ENCODE results near the gene DAAM2.
A peak's percentile ranks its signal among the peaks of the same experiment; 100 is the strongest.

The DAAM2 gene

DNA sequence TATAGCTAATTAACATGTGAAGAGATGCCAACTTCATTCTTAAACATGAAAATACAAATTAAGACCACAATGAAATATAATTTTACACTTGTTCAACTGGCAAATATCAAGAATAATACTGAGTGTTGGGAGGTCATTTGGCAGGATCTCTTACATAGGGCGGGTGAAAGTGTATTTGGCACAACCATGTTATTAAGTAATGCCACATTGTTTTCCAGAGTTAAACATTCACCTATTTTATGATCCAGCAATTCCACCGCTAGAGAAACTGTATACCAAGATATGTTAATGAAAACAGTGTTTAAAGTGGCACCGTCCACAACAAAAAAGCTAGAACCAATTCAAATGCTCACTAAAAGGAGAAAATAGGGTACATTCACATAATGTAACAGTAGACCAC, 128.0 kb downstream of the DAAM2 start:
- no peak overlapping the region for H3K9ac ChIP-seq (ENCODE audit: low read depth in 1 of 2, low read length in 2 of 2)
- H3K4me3 ChIP-seq (ENCODE audit: low read depth in 1 of 2, low read length in 2 of 2) = no peak overlapping the region
- H3K36me3 ChIP-seq (ENCODE audit: control insufficient read depth in 1 of 2, insufficient read depth in 2 of 2, low read length in 2 of 2) = peaks cover 7 to 39% of the 10 kb centered on the region in 2 donors
- H3K27ac ChIP-seq (ENCODE audit: low read depth, low read length) = no peak overlapping the region
- H3K27me3 ChIP-seq (ENCODE audit: control insufficient read depth in 1 of 2, insufficient read depth in 2 of 2, low read length in 2 of 2) = no peaks in the 10 kb centered on the region
- no peaks in the 10 kb centered on the region for H3K9me3 ChIP-seq (ENCODE audit: control insufficient read depth in 1 of 2, low read length in 2 of 2)
- peaks cover 40 to 47% of the 10 kb centered on the region in 2 donors for H3K4me1 ChIP-seq (ENCODE audit: control insufficient read depth in 1 of 2, insufficient read depth in 2 of 2, low read length in 2 of 2)

DNA sequence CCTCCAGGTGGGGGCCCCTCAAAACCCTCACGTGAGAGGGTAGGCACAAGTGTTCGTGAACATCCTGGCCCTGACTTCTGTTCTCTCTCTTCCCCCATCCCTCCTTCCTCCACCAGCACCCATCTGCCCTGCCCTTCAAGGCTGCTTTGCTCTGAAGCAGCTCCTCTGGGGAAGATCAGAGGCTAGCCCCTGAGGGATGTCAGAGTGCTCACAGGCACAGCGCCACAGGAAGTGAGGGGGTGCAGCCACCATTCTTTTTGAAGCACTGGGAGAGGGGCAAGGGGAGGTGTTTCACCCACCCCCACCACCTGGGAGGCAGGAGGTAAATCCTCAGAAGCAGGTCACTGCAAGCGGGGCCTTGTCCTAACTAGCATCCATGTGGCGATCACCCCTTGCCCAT, 130.6 kb downstream of the DAAM2 start:
- Histone ChIP-seq H3K27ac (ENCODE audit: low read depth, low read length) (no peak overlapping the region), H3K9me3 (ENCODE audit: control insufficient read depth in 1 of 2, low read length in 2 of 2) (no peaks in the 10 kb centered on the region), H3K9ac (ENCODE audit: low read depth in 1 of 2, low read length in 2 of 2) (no peak overlapping the region), H3K4me3 (ENCODE audit: low read depth in 1 of 2, low read length in 2 of 2) (no peak overlapping the region), H3K27me3 (ENCODE audit: control insufficient read depth in 1 of 2, insufficient read depth in 2 of 2, low read length in 2 of 2) (no peaks in the 10 kb centered on the region), H3K4me1 (ENCODE audit: control insufficient read depth in 1 of 2, insufficient read depth in 2 of 2, low read length in 2 of 2) (peaks cover 40 to 53% of the 10 kb centered on the region in 2 donors), H3K36me3 (ENCODE audit: control insufficient read depth in 1 of 2, insufficient read depth in 2 of 2, low read length in 2 of 2) (peaks cover 13 to 38% of the 10 kb centered on the region in 2 donors)

DNA sequence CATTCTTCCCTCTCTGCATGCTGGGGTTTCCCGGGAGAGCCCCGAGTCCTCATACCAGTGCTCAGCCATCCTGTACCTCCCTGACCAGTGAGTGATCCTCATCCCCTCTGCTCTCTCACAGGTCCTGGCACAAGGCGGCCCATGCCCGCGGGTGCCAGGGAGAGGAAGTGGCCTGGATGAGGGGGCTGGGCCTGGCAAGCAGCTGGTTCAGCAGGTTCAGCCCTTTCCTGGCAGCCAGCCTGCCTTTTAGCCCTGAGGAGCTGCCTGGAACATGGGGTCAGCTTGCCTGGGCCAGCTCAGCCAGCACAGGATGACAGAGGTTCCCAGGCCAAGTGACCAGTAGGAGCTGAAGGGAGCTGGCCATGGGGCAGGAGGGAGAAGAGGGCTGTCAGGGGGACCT, 131.2 kb downstream of the DAAM2 start:
- Histone ChIP-seq H3K27me3 (ENCODE audit: control insufficient read depth in 1 of 2, insufficient read depth in 2 of 2, low read length in 2 of 2) (no peaks in the 10 kb centered on the region), H3K27ac (ENCODE audit: low read depth, low read length) (no peak overlapping the region), H3K9me3 (ENCODE audit: control insufficient read depth in 1 of 2, low read length in 2 of 2) (no peaks in the 10 kb centered on the region), H3K9ac (ENCODE audit: low read depth in 1 of 2, low read length in 2 of 2) (no peak overlapping the region), H3K4me1 (ENCODE audit: control insufficient read depth in 1 of 2, insufficient read depth in 2 of 2, low read length in 2 of 2) (peaks cover 35 to 48% of the 10 kb centered on the region in 2 donors), H3K36me3 (ENCODE audit: control insufficient read depth in 1 of 2, insufficient read depth in 2 of 2, low read length in 2 of 2) (peaks cover 13 to 38% of the 10 kb centered on the region in 2 donors), H3K4me3 (ENCODE audit: low read depth in 1 of 2, low read length in 2 of 2) (peak overlapping the region in 1 of 2 donors; percentile 19)

DNA sequence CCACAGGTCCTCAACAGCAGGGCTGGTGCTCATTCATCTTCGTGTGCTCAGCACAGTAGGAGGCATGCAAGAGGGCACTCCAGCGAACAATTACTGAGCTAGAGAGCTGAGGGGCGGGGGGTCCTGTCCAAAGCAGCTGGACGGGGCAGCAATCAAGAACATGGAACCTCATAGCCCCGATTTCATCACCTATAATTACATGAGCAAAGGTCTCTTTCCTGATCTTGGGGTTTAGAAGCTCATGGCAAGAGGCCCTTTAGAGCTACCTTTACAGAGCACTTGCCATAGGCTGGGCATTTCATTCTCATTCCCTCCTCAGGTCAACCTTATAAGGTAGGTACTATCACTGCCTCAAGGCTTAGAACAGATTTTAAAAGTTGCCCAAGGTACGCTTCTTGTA, 131.7 kb downstream of the DAAM2 start:
- H3K27ac ChIP-seq (ENCODE audit: low read depth, low read length) = no peak overlapping the region
- H3K9me3 ChIP-seq (ENCODE audit: control insufficient read depth in 1 of 2, low read length in 2 of 2) = no peaks in the 10 kb centered on the region
- H3K36me3 ChIP-seq (ENCODE audit: control insufficient read depth in 1 of 2, insufficient read depth in 2 of 2, low read length in 2 of 2) = peaks cover 13 to 38% of the 10 kb centered on the region in 2 donors
- no peaks in the 10 kb centered on the region for H3K27me3 ChIP-seq (ENCODE audit: control insufficient read depth in 1 of 2, insufficient read depth in 2 of 2, low read length in 2 of 2)
- no peak overlapping the region for H3K9ac ChIP-seq (ENCODE audit: low read depth in 1 of 2, low read length in 2 of 2)
- peaks cover 31 to 45% of the 10 kb centered on the region in 2 donors for H3K4me1 ChIP-seq (ENCODE audit: control insufficient read depth in 1 of 2, insufficient read depth in 2 of 2, low read length in 2 of 2)
- H3K4me3 ChIP-seq (ENCODE audit: low read depth in 1 of 2, low read length in 2 of 2) = peak overlapping the region in 1 of 2 donors; percentile 33

DNA sequence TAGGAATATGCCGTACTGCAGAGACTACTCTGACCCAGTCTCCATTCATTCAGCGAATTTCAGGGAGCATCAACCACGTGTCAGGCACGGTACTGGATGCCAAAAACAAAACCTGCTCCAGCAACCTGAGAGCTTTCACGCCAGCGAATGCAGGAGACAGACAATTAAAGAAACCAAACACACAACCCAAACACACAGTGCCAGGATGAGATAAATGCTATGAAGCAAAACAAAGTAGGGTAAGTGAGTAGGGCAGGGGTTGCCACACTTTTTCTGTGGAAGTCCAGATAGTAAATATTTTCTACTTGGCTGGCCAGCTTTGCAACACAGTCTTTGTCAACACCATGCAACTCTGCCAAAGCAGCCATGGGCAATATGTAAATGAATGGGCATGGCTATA, 132.1 kb downstream of the DAAM2 start:
- Histone ChIP-seq H3K27ac (ENCODE audit: low read depth, low read length) (no peak overlapping the region), H3K9ac (ENCODE audit: low read depth in 1 of 2, low read length in 2 of 2) (no peak overlapping the region)

DNA sequence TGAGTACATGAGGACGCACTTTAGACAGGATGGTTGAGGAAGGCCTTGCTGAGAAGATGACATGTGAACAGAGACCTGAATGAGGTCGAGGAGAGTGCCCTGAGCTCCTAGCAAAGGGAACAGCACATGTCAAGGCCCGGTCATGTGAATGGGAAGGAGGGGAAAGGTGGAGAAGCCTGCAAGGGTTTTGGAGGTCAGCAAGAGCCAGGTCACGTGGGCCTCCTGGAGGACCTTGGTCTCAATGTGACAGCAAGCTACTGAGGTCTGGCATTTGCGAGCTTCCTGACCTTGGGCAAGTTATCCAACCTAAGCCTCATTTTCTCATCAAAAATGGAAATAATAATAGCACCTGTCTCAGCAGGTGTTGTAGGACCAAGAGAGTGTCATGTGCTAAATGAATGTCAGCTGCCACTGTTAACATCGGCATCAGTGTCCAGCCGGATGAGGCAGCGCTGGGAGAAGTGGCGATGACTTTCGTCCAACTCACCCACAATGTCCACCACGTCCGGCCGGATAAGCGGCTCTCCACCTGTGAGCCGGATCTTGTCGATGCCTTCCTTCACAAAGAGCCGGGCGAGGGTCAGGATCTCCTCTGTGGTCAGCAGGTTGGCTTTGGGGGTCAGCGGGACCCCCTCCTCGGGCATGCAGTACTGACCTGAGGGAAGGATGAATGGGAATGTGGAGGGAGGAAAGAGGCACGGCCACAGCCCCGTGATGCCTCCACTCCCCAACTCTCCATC, 133.2 kb downstream of the DAAM2 start:
- Histone ChIP-seq H3K4me1 (ENCODE audit: control insufficient read depth in 1 of 2, insufficient read depth in 2 of 2, low read length in 2 of 2) (peaks cover 34 to 42% of the 10 kb centered on the region in 2 donors), H3K9ac (ENCODE audit: low read depth in 1 of 2, low read length in 2 of 2) (no peak overlapping the region), H3K9me3 (ENCODE audit: control insufficient read depth in 1 of 2, low read length in 2 of 2) (no peaks in the 10 kb centered on the region), H3K27ac (ENCODE audit: low read depth, low read length) (no peak overlapping the region), H3K36me3 (ENCODE audit: control insufficient read depth in 1 of 2, insufficient read depth in 2 of 2, low read length in 2 of 2) (peaks cover 13 to 38% of the 10 kb centered on the region in 2 donors), H3K4me3 (ENCODE audit: low read depth in 1 of 2, low read length in 2 of 2) (no peak overlapping the region), H3K27me3 (ENCODE audit: control insufficient read depth in 1 of 2, insufficient read depth in 2 of 2, low read length in 2 of 2) (no peaks in the 10 kb centered on the region)

More for the DNA sequence above, 132.1 kb downstream of the DAAM2 start:
- no peaks in the 10 kb centered on the region for H3K9me3 ChIP-seq (ENCODE audit: control insufficient read depth in 1 of 2, low read length in 2 of 2)
- H3K4me1 ChIP-seq (ENCODE audit: control insufficient read depth in 1 of 2, insufficient read depth in 2 of 2, low read length in 2 of 2) = peaks cover 27 to 43% of the 10 kb centered on the region in 2 donors
- H3K27me3 ChIP-seq (ENCODE audit: control insufficient read depth in 1 of 2, insufficient read depth in 2 of 2, low read length in 2 of 2) = no peaks in the 10 kb centered on the region
- H3K4me3 ChIP-seq (ENCODE audit: low read depth in 1 of 2, low read length in 2 of 2) = peak overlapping the region in 1 of 2 donors; percentile 33
- peaks cover 13 to 38% of the 10 kb centered on the region in 2 donors for H3K36me3 ChIP-seq (ENCODE audit: control insufficient read depth in 1 of 2, insufficient read depth in 2 of 2, low read length in 2 of 2)

DNA sequence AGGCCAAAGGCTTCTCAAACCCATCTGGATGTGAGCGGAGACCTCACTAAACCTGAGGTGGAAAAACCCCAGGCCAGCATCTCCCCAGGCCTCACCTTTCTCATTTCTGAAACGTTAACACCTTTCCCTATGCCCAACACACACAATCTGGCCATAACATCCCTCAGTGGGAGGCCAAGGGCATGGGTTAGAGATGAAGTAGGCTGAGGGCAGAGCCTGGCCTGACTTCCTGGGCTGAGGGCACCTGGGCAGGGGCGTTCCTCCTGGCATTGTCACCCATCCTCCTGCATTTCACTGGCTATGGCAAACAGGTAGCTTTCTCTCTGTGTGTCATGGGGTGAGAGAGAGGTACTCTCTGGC, 133.7 kb downstream of the DAAM2 start:
- Histone ChIP-seq H3K4me3 (ENCODE audit: low read depth in 1 of 2, low read length in 2 of 2) (no peak overlapping the region), H3K9ac (ENCODE audit: low read depth in 1 of 2, low read length in 2 of 2) (no peak overlapping the region), H3K36me3 (ENCODE audit: control insufficient read depth in 1 of 2, insufficient read depth in 2 of 2, low read length in 2 of 2) (peaks cover 13 to 38% of the 10 kb centered on the region in 2 donors), H3K9me3 (ENCODE audit: control insufficient read depth in 1 of 2, low read length in 2 of 2) (no peaks in the 10 kb centered on the region), H3K27ac (ENCODE audit: low read depth, low read length) (no peak overlapping the region), H3K27me3 (ENCODE audit: control insufficient read depth in 1 of 2, insufficient read depth in 2 of 2, low read length in 2 of 2) (no peaks in the 10 kb centered on the region), H3K4me1 (ENCODE audit: control insufficient read depth in 1 of 2, insufficient read depth in 2 of 2, low read length in 2 of 2) (peaks cover 39 to 42% of the 10 kb centered on the region in 2 donors)

DNA sequence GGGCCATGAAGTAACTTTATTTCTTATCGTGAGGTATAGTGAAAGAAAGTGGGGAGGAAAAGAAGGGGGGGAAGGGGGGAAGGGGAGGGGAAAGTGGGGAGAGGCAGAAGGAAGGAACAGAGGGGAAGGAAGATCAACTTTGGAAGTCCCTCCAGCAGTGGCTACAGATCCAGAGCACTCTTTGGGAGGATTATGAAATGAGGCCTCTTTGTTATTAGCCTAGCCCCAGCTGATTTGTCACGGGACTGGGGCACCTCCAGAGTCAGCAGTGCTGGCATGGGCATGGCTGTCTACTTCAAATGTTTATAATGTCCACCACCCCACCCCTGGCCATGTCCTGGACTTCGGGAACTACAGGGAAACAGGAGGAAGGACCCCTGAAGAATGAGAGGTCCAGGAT, 134.5 kb downstream of the DAAM2 start:
- no peak overlapping the region for H3K27ac ChIP-seq (ENCODE audit: low read depth, low read length)
- no peak overlapping the region for H3K9ac ChIP-seq (ENCODE audit: low read depth in 1 of 2, low read length in 2 of 2)
- H3K36me3 ChIP-seq (ENCODE audit: control insufficient read depth in 1 of 2, insufficient read depth in 2 of 2, low read length in 2 of 2) = peaks cover 13 to 38% of the 10 kb centered on the region in 2 donors
- H3K4me1 ChIP-seq (ENCODE audit: control insufficient read depth in 1 of 2, insufficient read depth in 2 of 2, low read length in 2 of 2) = peaks cover 46 to 48% of the 10 kb centered on the region in 2 donors
- no peaks in the 10 kb centered on the region for H3K9me3 ChIP-seq (ENCODE audit: control insufficient read depth in 1 of 2, low read length in 2 of 2)
- H3K4me3 ChIP-seq (ENCODE audit: low read depth in 1 of 2, low read length in 2 of 2) = no peak overlapping the region
- no peaks in the 10 kb centered on the region for H3K27me3 ChIP-seq (ENCODE audit: control insufficient read depth in 1 of 2, insufficient read depth in 2 of 2, low read length in 2 of 2)

DNA sequence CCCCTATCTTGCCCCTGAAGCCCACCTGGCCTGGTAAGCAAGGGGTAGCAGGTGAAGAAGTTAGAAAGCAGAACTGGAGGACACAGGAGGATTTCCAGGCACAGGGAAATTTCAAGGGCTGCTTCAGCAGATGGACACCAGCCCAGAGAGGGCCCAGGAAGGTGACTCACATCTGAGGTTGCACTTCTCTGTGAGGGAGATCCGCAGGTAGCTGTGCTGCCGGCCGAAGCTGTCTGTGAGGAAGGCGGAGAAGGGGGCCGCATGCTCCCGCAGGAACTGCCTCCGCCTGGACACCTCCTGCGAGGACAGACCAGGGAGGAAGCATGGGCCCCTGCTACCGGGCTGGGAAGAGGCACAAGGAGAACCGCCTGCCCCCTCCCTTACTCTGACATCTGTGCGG, 135.0 kb downstream of the DAAM2 start:
- H3K9me3 ChIP-seq (ENCODE audit: control insufficient read depth in 1 of 2, low read length in 2 of 2) = no peaks in the 10 kb centered on the region
- no peaks in the 10 kb centered on the region for H3K27me3 ChIP-seq (ENCODE audit: control insufficient read depth in 1 of 2, insufficient read depth in 2 of 2, low read length in 2 of 2)
- H3K4me1 ChIP-seq (ENCODE audit: control insufficient read depth in 1 of 2, insufficient read depth in 2 of 2, low read length in 2 of 2) = peaks cover 51 to 53% of the 10 kb centered on the region in 2 donors
- H3K9ac ChIP-seq (ENCODE audit: low read depth in 1 of 2, low read length in 2 of 2) = no peak overlapping the region
- H3K36me3 ChIP-seq (ENCODE audit: control insufficient read depth in 1 of 2, insufficient read depth in 2 of 2, low read length in 2 of 2) = peaks cover 13 to 38% of the 10 kb centered on the region in 2 donors
- no peak overlapping the region for H3K27ac ChIP-seq (ENCODE audit: low read depth, low read length)
- H3K4me3 ChIP-seq (ENCODE audit: low read depth in 1 of 2, low read length in 2 of 2) = no peak overlapping the region

DNA sequence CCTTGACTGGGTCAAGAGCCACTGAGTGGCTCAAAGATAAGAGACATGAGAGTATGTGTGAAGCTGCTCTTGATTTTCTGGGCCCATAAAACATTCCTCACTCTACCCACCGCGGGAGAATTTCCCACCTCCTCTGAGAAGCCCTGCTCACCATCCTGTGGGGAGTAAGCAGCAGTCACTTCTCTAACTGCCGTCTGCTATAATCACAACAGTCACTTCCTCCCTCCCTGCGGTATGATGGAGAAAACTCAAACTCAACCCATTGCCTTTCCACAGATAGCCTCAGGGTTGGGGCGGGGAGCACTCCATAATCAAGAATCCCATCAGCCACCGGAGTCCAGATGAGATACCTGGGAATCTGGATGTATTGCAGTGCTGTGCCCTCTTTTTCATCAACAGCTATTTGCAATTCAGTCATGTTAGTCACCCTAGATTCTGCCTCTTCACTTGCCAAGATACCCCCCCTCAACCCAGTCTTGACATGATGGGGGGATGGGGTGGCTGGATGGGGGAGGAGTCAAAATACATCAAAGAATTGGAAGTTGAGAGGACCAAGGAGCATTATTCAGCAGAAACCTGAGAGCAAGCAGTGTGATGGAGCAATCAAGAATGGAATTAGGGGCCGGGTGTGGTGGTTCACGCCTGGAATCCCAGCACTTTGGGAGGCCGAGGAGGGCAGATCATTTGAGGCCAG, 137.0 kb downstream of the DAAM2 start:
- Histone ChIP-seq H3K4me1 (ENCODE audit: control insufficient read depth in 1 of 2, insufficient read depth in 2 of 2, low read length in 2 of 2) (peaks cover 45 to 52% of the 10 kb centered on the region in 2 donors), H3K4me3 (ENCODE audit: low read depth in 1 of 2, low read length in 2 of 2) (no peak overlapping the region), H3K27me3 (ENCODE audit: control insufficient read depth in 1 of 2, insufficient read depth in 2 of 2, low read length in 2 of 2) (no peaks in the 10 kb centered on the region), H3K9me3 (ENCODE audit: control insufficient read depth in 1 of 2, low read length in 2 of 2) (no peaks in the 10 kb centered on the region), H3K36me3 (ENCODE audit: control insufficient read depth in 1 of 2, insufficient read depth in 2 of 2, low read length in 2 of 2) (peaks cover 8 to 20% of the 10 kb centered on the region in 2 donors), H3K9ac (ENCODE audit: low read depth in 1 of 2, low read length in 2 of 2) (no peak overlapping the region), H3K27ac (ENCODE audit: low read depth, low read length) (no peak overlapping the region)
